GM10266 (cell line): ENCODE results near the gene CEP85.

ENCODE experiments used
- DNase-seq: peaks from one replicate; pipeline ENCODE4 v3.0.0; 2012; ENCODE audit errors: extremely low spot score
- TF ChIP-seq, protein P1 (sequence below): IDR thresholded peaks from 2 replicates; pipeline ENCODE4 v1.5.1; 2012; ENCODE audit warnings: mild to moderate bottlenecking, low read depth; ENCODE audit not compliant: control insufficient read depth, insufficient read depth; ENCODE audit errors: missing control alignments

Gene CEP85

DNA sequence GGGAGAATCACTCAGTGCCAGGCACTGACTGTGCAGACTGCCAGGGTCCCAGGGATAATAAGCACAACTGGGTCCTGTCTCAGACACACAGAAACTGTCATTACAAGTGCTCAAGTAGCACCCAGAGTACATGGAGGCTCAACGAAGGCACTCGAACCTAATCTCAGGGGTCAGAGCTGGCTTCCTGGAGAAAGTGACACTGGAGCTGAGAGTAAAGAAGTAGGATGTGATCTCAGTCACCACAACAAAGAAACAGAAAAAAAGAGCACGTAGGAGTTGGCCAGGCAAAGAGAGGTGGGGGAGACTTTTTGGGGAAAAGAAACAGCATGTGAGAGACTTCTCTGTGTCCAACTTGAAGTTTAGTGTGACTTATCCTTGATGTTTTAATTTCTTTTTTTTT, 42.3 kb upstream of the CEP85 start:
- DNase-seq: peak; percentile 70
- TF ChIP-seq, protein P1, sequence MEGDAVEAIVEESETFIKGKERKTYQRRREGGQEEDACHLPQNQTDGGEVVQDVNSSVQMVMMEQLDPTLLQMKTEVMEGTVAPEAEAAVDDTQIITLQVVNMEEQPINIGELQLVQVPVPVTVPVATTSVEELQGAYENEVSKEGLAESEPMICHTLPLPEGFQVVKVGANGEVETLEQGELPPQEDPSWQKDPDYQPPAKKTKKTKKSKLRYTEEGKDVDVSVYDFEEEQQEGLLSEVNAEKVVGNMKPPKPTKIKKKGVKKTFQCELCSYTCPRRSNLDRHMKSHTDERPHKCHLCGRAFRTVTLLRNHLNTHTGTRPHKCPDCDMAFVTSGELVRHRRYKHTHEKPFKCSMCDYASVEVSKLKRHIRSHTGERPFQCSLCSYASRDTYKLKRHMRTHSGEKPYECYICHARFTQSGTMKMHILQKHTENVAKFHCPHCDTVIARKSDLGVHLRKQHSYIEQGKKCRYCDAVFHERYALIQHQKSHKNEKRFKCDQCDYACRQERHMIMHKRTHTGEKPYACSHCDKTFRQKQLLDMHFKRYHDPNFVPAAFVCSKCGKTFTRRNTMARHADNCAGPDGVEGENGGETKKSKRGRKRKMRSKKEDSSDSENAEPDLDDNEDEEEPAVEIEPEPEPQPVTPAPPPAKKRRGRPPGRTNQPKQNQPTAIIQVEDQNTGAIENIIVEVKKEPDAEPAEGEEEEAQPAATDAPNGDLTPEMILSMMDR: no peak

DNA sequence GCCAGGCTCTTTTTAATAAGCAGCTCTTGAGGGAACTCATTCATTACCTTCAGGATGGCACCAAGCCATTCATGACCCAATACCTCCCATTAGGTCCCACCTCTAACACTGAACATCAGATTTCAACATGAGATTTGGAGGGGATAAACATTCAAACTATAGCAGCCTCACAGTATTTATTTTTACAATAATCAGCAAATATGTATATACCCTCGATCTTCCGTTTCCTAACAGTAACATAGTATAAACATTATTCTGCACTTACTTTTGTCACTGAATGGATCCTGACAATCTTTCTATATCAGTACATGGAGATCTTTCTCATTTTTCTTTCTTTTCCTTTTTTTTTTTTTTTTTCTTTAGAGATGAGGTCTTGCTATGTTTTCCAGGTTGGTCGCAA, 38.2 kb upstream of the CEP85 start:
- TF ChIP-seq, protein P1: no peak
- DNase-seq: no peak

DNA sequence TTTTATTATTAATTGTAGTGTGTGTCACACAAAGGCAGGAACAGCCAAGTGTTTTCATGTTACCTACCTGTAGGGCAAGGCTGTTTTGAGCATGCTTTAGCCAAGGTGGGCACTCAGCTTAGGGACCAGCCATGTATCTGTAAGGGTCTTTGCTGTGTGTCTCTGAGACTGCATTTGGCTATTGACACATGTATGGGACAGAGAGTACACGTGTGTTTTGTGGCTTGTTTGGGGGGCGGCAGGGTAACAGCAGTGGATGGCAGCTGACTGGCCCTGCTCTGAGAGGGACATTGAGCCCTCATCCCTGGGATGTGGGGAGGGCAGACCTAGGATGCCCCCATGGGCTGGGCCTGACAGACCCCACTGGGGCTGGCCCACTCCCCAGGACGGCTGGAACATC, 36.7 kb upstream of the CEP85 start:
- no peak for DNase-seq
- TF ChIP-seq, protein P1: no peak

DNA sequence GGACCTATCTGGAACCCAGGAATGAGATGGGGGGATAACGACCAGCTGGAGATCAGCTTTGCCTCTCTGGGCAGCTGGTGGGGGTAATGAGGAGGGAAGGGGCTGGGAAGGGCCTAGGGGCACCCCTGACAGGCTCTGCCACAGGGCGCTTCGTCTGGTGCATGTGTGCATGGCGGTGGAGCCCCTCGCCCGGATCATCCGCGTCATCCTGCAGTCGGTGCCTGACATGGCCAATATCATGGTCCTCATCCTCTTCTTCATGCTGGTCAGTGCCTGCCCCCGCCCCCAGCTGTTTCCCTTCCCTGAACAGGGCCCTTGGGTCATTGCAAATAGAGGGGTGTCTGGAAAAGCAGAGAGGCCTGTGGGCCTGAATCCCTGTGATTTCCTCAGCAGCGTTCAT, 36.2 kb upstream of the CEP85 start:
- no peak for DNase-seq

DNA sequence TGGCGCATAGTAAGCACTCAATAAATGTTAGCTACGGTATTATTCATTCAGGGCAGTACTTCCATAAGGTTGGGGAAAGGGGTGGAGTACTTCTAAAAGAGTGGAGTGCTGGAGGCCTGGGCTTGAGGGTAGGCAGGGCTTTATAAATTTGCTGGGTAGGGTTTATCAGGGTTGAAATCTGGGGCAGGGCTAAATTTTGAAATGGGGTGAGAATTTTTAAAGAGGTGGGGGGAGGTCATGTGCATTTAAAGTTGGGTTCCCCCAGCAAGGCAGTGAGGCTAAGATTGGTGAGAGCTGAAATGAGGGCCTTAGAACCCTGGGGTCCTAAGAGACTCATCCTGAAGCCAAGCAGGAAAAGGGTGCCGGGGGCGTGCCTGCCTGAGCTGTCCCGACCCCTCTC, 33.6 kb upstream of the CEP85 start:
- TF ChIP-seq, protein P1: no peak

More for the DNA sequence above, 36.2 kb upstream of the CEP85 start:
- TF ChIP-seq, protein P1: no peak

DNA sequence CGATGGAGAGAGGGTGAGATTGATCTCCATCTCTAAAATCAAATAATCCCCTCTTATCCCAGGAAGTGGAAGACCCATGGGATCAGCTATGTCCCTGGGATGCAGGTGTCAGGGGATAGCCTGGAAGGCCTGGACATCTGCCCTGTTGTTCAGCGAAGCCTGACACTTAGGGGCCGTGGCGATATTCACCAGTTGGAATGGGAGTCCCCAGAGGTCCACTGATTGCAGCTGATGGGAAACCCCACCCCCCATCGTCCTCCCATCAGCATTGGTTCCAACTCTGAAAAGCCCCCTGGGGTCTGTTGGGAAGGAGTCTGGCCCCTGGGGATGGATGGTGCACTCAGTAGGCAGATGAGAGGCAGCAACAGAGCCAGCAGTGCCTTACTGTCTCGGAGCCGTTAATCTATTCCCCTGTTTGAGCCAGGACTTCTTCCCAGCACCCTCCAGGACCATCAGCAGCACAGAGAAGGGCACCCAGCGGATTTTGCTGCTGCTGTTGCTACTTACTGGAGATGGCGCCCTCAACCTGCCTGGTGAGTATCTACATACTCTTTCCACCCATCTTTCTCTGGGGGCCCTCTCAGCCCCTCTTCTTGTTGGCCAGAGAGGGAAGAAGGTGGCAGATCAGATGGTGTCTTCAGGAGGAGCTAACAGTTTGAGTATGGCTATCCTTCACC, 30.2 kb upstream of the CEP85 start:
- TF ChIP-seq, protein P1: peak; percentile 12
- no peak for DNase-seq

More for the DNA sequence above, 33.6 kb upstream of the CEP85 start:
- DNase-seq: no peak

DNA sequence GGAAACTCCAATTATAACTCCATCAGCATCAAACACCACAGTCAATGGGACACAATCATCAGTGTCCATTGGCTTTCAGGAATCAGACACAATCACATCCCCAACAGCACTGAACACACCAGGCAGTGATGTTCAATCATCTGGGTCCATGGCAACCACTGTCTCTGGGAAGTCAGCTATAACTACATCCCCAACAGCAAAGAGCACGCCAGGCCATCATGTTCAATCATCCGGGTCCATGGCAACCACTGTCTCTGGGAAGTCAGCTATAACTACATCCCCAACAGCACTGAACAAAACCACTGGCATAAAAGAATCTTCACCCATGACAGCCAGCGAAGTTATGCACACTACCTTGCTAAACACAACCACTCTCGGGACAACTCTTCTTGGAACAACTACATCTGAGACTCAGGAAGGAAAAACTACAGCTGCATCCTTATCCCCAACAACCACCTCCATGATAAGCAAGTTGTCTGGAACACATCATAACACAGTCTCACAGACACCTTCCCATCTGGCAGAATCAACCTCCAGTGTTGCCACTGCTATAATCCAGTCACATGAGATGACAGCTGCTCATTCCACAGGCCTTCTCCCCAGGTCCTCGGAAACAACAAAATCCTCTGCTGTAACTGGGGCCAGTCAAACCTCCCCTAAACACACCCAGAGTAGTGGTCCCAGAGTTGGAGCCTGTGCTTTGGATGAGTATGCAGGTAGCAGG, 23.7 kb upstream of the CEP85 start:
- no peak for DNase-seq
- TF ChIP-seq, protein P1: no peak
